Urinary bladder (tissue), 4 donors: Measurements from ENCODE around the gene MICB. TPM values are rescaled to one million over a fixed set of nuclear protein-coding genes. Genes with fewer than 3 reads are reported as not detected.

ENCODE experiments used
- DNase-seq: peaks from one replicate; pipeline ENCODE4 v3.0.0-alpha.2; 2015; ENCODE audit errors: extremely low spot score
- H3K27ac ChIP-seq: one replicate; pipeline ENCODE4 v1.5.1; 2013; ENCODE audit warnings: low read depth, mild to moderate bottlenecking, moderate library complexity
- H3K36me3 ChIP-seq: one replicate; pipeline ENCODE4 v1.6.1; 2013; ENCODE audit warnings: mild to moderate bottlenecking, moderate library complexity; ENCODE audit not compliant: insufficient read depth
- H3K4me1 ChIP-seq: one replicate; pipeline ENCODE4 v1.6.1; 2013; ENCODE audit warnings: mild to moderate bottlenecking, moderate library complexity; ENCODE audit not compliant: insufficient read depth
- H3K4me3 ChIP-seq: one replicate; pipeline ENCODE4 v1.5.1; 2013; ENCODE audit warnings: low read depth, low read length
- WGBS: extraction: QIAGEN DNeasy Blood & Tissue Kit; methylation state at CpG from one replicate; pipeline ENCODE4 v1.1.7; 2013; 5-methylcytosine and 5-hydroxymethylcytosine counted together
- polyA plus RNA-seq: library from polyadenylated mRNA; stranded (reverse); fragments of 200-250 nt; gene quantifications from one replicate; pipeline ENCODE4 v1.2.3, GENCODE V29; 2013
- total RNA-seq: library from RNA; depleted of rRNA; stranded (reverse); fragments of >200 nt; gene quantifications from one replicate; pipeline ENCODE4 v1.2.3, GENCODE V29; 2014
- donor health status: healthy with polysubstance abuse.
- donor health status: healthy.

Gene MICB
- total and polyA plus RNA-seq, 2 donors = 1.6 TPM

- WGBS = 65% methylated on average over 9 of the region's 9 CpGs
- DNase-seq = no peak
- Histone ChIP-seq H3K27ac (no peak overlapping the region), H3K36me3 (peaks cover 11% of the 10 kb centered on the region), H3K4me3 (no peak overlapping the region), H3K4me1 (no peaks in the 10 kb centered on the region)
These were observed 34.9 kb downstream of the MICB start for GRCh38 chr6:31532644-31533454.

GRCh38 chr6:31533455-31533841 is 35.5 kb downstream of the MICB start:
- H3K4me1 ChIP-seq = no peaks in the 10 kb centered on the region
- WGBS = 84% methylated on average over 1 of the region's 1 CpG
- H3K4me3 ChIP-seq = no peak overlapping the region
- H3K27ac ChIP-seq = no peak overlapping the region
- no peak for DNase-seq
- H3K36me3 ChIP-seq = peaks cover 11% of the 10 kb centered on the region

GRCh38 chr6:31534011-31534410 is 36.1 kb downstream of the MICB start:
- no peak for DNase-seq
- Histone ChIP-seq H3K27ac (no peak overlapping the region), H3K36me3 (peaks cover 11% of the 10 kb centered on the region), H3K4me1 (no peaks in the 10 kb centered on the region), H3K4me3 (no peak overlapping the region)
- 90% methylated on average over 6 of the region's 6 CpGs for WGBS

GRCh38 chr6:31534521-31535040 is 36.6 kb downstream of the MICB start:
- 88% methylated on average over 24 of the region's 24 CpGs for WGBS
- DNase-seq = no peak
- Histone ChIP-seq H3K36me3 (peaks cover 11% of the 10 kb centered on the region), H3K4me1 (no peaks in the 10 kb centered on the region), H3K27ac (no peak overlapping the region), H3K4me3 (no peak overlapping the region)

- DNase-seq = no peak
- 39% methylated on average over 2 of the region's 2 CpGs for WGBS
- Histone ChIP-seq H3K4me3 (no peak overlapping the region), H3K36me3 (peaks cover 11% of the 10 kb centered on the region), H3K4me1 (no peaks in the 10 kb centered on the region), H3K27ac (no peak overlapping the region)
These were observed 37.8 kb downstream of the MICB start for GRCh38 chr6:31535538-31536324.

GRCh38 chr6:31538805-31539400 is 41.0 kb downstream of the MICB start:
- Histone ChIP-seq H3K36me3 (peaks cover 10% of the 10 kb centered on the region), H3K4me1 (no peaks in the 10 kb centered on the region), H3K27ac (no peak overlapping the region), H3K4me3 (no peak overlapping the region)
- 60% methylated on average over 6 of the region's 6 CpGs for WGBS
- DNase-seq = no peak

- WGBS = 10% methylated on average over 4 of the region's 4 CpGs
These were observed 42.7 kb downstream of the MICB start for GRCh38 chr6:31540640-31541039.

GRCh38 chr6:31541059-31541657 is 43.2 kb downstream of the MICB start:
- Histone ChIP-seq H3K4me3 (peak overlapping the region; percentile 70), H3K36me3 (no peaks in the 10 kb centered on the region), H3K4me1 (no peaks in the 10 kb centered on the region), H3K27ac (peak overlapping the region; percentile 98)
- no peak for DNase-seq
- under 1% methylated on average over 21 of the region's 21 CpGs for WGBS

More at GRCh38 chr6:31540640-31541039, 42.7 kb downstream of the MICB start:
- DNase-seq = no peak
- Histone ChIP-seq H3K36me3 (peaks cover 4% of the 10 kb centered on the region), H3K4me1 (no peaks in the 10 kb centered on the region), H3K4me3 (peak overlapping the region; percentile 70), H3K27ac (peak overlapping the region; percentile 98)

GRCh38 chr6:31541658-31542521 is 43.9 kb downstream of the MICB start, which contains the start of gene DDX39B:
DDX39B (minus strand) TSS chr6:31542003; CDS start chr6:31540532, 1,471 bp downstream.
- H3K4me1 ChIP-seq = no peaks in the 10 kb centered on the region
- peak; percentile 96 for DNase-seq
- H3K27ac ChIP-seq = peak within 1 kb of the TSS; percentile 98
- H3K4me3 ChIP-seq = peak within 1 kb of the TSS; percentile 70
- H3K36me3 ChIP-seq = no peaks in the 10 kb centered on the region
- WGBS = under 1% methylated on average over 43 of the region's 43 CpGs

GRCh38 chr6:31543639-31544038 is 45.7 kb downstream of the MICB start:
- H3K27ac ChIP-seq = no peak overlapping the region
- peaks cover 2% of the 10 kb centered on the region for H3K4me1 ChIP-seq
- WGBS = 94% methylated on average over 6 of the region's 6 CpGs
- no peaks in the 10 kb centered on the region for H3K36me3 ChIP-seq
- no peak overlapping the region for H3K4me3 ChIP-seq
- no peak for DNase-seq

GRCh38 chr6:31544676-31545075 is 46.7 kb downstream of the MICB start:
- Histone ChIP-seq H3K4me3 (no peak overlapping the region), H3K36me3 (no peaks in the 10 kb centered on the region), H3K4me1 (peaks cover 2% of the 10 kb centered on the region), H3K27ac (no peak overlapping the region)
- no peak for DNase-seq
- 72% methylated on average over 2 of the region's 2 CpGs for WGBS

GRCh38 chr6:31545291-31545690 is 47.3 kb downstream of the MICB start:
- no peaks in the 10 kb centered on the region for H3K36me3 ChIP-seq
- H3K27ac ChIP-seq = no peak overlapping the region
- 79% methylated on average over 7 of the region's 7 CpGs for WGBS
- peaks cover 2% of the 10 kb centered on the region for H3K4me1 ChIP-seq
- no peak overlapping the region for H3K4me3 ChIP-seq
- no peak for DNase-seq
